SK-N-MC (cell line): ENCODE measurements around the gene FAM107B.

Source experiments
- EZH2 ChIP-seq: fragments of 200-600 bp; sonication (generic); IDR thresholded peaks from one replicate; pipeline ENCODE4 v1.6.1; 2017; ENCODE audit warnings: antibody characterized with exemption
- FOXP2 ChIP-seq: optimal IDR thresholded peaks from 2 replicates; pipeline ENCODE3; 2011; ENCODE audit warnings: mild to moderate bottlenecking, moderate library complexity; ENCODE audit not compliant: insufficient read depth; ENCODE audit errors: extremely low read length, control extremely low read depth
- POLR2AphosphoS5 ChIP-seq: IDR thresholded peaks from 2 replicates; pipeline ENCODE4 v1.6.1; 2012; ENCODE audit warnings: mild to moderate bottlenecking, low read depth, low read length, borderline replicate concordance

- TF ChIP-seq FOXP2 = no peak
- no peak for TF ChIP-seq EZH2
- TF ChIP-seq POLR2AphosphoS5 = no peak
Measured at GRCh38 chr10:14531974-14532373, 242.7 kb downstream of the FAM107B start.
